GM19025 (cell line): ENCODE results near the gene ELP1.
"Not testable (repeated sequence)": the region's sequence is repeated elsewhere in the genome, so short reads cannot be mapped to it uniquely, and the experiment has no call there.

Experiments used
- ATAC-seq: cut with Tn5 transposase; IDR thresholded peaks from one replicate; pipeline ENCODE4 v1.9.1; 2021; ENCODE audit warnings: mild to moderate bottlenecking, low read depth, moderate library complexity; ENCODE audit not compliant: unreplicated experiment

ELP1 gene, protein sequence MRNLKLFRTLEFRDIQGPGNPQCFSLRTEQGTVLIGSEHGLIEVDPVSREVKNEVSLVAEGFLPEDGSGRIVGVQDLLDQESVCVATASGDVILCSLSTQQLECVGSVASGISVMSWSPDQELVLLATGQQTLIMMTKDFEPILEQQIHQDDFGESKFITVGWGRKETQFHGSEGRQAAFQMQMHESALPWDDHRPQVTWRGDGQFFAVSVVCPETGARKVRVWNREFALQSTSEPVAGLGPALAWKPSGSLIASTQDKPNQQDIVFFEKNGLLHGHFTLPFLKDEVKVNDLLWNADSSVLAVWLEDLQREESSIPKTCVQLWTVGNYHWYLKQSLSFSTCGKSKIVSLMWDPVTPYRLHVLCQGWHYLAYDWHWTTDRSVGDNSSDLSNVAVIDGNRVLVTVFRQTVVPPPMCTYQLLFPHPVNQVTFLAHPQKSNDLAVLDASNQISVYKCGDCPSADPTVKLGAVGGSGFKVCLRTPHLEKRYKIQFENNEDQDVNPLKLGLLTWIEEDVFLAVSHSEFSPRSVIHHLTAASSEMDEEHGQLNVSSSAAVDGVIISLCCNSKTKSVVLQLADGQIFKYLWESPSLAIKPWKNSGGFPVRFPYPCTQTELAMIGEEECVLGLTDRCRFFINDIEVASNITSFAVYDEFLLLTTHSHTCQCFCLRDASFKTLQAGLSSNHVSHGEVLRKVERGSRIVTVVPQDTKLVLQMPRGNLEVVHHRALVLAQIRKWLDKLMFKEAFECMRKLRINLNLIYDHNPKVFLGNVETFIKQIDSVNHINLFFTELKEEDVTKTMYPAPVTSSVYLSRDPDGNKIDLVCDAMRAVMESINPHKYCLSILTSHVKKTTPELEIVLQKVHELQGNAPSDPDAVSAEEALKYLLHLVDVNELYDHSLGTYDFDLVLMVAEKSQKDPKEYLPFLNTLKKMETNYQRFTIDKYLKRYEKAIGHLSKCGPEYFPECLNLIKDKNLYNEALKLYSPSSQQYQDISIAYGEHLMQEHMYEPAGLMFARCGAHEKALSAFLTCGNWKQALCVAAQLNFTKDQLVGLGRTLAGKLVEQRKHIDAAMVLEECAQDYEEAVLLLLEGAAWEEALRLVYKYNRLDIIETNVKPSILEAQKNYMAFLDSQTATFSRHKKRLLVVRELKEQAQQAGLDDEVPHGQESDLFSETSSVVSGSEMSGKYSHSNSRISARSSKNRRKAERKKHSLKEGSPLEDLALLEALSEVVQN (N-terminal part only)

DNA sequence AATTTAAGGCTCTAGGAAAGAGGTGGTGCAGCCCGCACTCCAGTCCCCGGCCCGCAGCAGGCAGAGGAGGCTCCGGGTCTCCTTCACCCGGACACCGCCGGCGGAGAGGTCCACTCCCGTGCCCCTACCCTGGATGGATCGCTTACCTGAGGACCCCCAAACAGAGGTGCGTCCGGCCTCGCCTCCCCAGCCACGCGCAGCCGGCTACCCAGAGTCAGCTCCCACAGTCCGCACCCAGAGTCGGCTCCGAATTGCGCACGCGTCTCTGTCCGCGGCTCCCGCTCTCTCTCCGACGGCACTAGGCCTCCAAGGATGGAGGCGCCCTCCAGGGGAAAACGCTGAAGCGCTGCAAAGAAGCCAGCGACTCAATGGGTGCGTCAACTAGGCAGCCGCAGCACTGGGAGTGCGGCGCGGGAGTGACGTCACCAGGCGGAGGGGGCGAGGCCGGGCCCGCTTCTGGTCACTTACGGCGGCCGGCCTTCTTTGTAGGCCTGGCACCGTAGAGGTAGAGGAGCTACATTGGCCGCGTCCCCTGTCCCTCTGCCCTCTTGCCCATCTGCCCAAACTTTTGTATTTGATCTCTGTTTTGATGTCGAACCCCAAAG is at the start of gene ELP1:
Gene ELP1 (minus strand): TSS at position 407 of the 605 bp plus-strand sequence. CDS start 2,978 bp downstream, outside the sequence.
- peak; percentile 82 for ATAC-seq

DNA sequence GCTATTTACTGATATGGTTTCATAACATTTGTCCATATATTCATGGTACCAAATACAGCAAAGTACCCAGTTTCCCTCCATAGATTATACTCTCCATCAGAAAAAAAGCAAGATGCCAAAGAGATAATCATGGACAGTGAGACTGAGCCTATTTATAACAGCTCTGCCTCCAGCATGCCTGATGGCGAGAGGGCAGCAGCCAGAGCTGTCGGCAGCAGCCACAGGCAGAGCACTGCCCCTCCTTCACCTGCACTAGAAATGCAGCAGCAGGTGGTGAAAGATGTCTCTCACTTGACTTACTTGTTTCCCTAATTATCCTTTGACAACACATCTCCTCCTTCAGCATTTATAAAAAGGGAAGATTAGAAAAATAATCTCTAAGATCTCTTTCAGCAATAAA is 47.0 kb upstream of the ELP1 start:
- ATAC-seq: no peak

DNA sequence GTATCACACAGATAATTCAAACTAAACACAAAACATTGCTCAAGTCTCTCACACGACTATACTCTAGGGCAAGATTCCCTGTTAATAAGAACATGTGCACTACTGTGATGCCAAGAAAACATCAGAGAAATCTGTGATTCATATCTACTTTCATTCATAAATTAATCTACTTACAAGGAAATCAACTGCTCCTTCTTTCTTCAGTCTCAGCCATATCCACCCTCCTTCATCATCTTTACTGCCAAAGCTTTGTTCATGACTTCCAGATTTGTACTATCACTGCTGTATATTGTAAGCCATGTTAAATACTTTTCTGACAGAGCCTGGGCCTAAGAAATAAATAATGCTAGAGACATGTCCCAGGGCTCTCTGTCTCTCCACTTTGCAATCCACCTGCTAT is 44.3 kb upstream of the ELP1 start:
- no peak for ATAC-seq

DNA sequence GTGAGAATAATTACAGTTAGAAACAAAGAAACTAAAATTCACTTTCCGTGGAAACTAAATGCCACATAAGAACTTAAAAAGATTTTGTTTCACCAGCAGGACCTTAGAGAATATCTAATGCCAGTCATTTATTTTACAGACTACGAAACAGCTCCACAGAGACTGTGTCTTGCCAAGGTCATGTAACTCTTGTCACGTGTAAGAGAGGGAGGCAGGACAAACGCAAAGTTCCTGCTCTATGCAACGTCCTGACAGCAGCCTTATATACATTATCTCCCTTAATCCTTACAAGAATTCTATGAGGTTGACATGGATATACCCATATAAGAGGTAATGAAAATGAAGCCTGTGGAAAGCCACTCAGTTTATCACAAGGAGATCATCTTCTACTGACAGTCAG is 40.0 kb upstream of the ELP1 start:
- ATAC-seq: no peak

DNA sequence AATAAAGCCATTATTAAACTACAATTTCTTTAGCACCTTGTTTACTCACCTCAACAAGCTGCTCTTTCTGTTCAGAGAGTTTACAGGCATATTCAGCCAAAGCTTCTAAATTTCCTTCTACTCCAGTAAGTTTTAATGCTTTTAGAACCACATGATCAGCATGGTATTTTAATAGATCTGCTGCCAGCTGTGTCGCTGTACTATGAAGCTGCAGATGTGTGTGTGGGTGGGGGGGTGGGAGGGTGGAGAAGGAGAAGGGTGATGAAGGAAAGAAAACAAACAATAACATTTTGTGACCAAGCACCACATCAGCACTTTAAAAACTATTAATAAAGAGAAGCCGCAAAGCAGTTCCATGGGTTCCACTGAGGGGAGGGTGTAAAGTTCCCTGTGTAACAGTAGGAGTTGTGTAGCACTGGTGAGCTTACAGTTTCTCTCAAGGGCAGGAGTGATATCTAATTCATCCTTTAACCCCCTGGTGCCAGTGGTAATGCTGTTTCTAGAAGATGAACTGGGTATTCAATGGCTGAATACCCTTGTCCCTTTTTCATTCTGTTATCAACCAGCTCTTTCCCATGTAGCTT is 38.8 kb upstream of the ELP1 start:
- ATAC-seq: no peak

DNA sequence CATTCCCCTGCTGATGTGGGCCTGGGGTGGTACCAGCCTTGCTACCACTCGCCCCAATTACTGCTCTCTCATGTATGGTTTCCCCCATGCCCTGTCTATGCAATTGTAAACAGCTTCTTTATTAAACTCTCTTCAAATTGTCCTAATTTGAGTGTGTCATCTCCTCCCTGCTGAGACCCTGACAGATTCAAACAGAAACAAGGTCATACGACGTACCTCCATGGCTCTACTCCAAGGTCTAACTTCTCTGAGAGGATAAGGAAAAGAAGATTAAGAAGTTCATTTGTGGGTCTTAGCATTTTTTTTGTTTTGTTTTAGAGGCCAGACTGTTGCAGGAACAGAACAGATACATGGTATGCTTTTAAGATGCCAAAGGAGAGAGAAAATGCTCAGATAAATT is 38.3 kb upstream of the ELP1 start:
- no peak for ATAC-seq

DNA sequence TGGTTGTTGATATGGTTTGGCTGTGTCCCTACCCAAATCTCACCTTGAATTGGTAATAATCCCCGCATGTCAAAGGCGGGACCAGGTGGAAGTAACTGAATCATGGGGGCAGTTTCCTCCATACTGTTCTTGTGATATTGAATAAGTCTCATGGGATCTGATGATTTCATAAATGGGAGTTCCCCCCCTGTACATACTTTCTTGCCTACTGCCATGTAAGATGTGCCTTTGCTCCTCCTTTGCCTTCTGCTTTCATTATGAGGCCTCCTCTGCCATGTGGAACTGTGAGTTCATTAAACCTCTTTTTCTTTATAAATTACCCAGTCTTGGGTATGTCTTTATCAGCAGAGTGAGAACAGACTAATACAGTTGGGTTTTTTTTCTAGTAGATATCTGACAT is 37.5 kb upstream of the ELP1 start:
- ATAC-seq: not testable (repeated sequence)

DNA sequence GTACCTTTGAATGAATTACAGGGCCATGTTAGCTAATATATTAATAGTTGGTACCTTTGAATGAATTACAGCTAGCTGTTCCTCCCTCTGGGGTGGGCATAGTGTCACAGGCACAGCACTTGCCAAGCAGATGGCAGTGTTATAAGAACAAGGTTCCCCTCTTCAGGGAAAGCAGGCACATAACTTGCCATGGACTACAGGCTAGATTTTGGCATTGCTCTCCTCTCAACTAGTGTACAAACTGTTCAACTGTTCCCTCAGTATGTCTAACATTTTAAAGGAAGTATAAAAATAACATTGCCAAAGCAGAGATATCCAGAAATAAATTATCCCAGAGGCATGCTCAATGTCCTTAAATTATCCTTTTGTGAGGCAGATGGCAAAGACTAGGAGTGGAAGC is 34.0 kb upstream of the ELP1 start:
- ATAC-seq: no peak

DNA sequence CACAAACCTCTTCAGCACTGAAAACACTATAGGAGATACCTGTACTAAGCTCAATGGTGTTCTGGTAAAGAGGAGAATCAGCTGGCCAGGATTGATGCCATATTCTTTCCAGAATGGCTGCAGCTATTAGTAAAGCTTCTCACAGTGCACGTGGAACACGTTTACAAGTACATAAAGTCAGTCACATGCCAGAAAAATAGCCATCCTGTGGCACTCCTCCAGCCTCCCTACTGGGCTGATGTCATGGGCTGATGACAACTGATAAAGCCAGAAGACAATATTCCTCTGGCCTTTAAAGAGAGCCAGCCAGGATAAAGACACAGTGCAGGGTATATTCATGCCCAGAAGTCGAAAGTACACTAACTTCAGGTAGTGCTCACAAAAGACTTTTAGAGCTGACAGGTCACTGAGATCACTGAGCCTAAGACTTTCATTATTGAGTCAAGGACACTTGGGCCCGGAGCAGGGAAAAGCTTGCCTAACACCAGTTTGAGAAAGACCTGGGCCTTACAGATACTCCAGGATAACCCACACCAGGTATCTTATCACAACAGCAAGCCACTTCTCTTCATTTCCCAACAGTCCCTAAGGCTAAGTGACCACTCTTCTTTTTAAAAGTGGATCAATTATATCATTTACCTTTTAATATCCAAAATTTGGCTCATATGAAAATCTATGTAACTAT is 29.7 kb upstream of the ELP1 start:
- no peak for ATAC-seq

DNA sequence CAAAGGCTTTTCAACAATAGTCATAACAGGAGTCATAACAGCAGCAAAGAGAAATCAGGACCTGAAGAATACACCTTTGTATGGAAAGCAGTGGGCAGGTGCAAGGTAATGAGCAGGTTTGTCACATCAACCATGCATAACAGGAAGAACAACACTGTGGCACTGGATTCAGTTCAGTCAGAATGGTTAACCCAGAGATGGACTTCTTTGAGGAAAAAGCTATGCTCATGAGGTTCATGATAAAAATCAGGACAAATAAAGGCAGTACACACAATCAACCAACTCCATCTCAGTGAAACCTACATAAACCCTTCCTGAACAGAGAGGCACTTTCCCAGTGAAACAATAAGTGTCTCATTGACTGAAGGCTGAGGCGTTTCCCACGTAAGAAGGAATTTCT is 27.2 kb upstream of the ELP1 start:
- no peak for ATAC-seq

DNA sequence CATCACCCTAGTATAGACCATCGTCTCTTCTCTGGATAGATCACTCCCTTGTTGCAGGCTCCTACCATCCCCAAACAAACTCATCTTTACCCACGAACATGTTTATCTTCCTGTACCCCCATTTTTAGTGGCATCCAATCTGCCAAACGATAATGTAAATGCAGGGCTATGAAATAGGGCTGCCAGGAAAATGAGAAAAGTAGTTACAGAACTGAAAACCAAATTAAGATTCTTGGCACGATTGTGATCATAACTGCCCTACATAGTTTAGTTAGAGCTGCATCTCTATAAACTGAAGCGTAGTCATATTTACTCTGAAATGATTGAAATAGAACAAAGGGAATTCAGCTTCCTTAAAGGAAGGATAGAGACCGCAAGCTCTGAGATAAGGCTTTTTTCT is 26.4 kb upstream of the ELP1 start:
- ATAC-seq: no peak

DNA sequence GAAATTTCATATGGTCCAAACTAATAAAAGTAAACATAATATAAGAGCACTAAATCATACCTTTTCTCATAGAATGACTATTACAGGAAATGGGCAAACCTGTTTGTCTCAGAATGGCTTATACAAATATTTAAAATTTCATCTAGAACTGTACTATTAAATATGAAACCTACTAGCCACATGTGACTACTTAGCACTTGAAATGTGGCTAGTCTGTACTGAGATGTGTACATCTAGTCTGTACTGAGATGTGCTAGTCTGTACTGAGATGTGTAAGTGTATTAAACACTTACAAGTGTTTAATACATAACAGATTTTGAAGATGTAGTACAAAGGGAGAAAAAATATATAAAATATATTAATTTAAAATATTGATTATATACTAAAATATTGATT is 22.7 kb upstream of the ELP1 start:
- ATAC-seq: no peak

DNA sequence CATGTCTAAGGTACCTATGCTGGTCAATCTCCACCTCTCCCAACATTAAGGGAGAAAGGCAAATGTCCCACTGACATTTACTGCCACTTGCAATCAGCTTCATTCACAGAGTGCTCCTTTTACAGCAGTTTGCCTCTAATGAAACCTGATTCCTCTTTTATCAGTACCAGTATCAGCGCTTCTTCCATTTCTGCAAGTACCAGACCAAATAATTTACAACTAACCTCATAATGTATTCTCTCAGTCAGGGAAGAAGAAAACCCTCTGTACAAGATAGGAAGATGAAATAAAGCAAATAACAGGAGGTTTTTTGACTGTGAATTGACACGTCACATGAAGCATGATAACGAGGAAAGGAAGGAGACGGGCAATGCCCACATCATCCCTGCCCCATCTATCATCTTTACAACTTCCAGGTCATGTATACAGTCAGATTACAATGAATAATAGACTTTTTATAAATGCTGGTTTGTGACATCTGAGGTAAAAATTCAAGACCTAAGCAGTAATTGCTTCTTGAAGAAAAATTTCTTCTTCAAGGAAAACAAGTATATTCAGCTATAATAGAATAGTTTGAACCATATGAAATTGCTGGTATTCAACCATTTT is 22.2 kb upstream of the ELP1 start:
- ATAC-seq: no peak

DNA sequence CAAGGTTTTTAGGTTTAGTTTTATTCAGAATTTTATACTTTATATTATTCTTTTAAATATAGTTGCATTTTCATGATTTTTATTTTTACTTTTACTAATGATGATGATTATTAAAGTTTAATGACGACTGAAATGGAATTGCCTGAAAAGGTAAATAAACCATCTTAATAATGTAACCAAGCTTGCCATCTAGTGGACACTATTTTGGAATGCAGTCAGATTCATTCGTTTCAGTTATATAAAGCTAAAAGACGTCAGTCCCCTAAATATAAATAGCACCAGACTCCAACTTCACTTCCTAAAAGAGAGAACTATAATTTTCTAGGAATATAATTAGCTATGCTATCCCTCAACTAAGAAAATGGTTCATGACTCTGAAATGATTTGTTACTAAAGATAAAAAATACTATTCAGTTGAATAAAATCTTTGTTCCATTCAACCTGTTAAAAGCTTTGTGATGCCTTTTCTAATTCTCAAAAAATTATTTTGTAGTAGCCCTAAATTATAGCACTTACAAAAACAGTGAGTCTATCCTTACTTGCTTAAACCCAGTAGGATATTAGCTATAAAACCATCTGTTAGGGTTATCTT is 20.2 kb upstream of the ELP1 start:
- no peak for ATAC-seq

DNA sequence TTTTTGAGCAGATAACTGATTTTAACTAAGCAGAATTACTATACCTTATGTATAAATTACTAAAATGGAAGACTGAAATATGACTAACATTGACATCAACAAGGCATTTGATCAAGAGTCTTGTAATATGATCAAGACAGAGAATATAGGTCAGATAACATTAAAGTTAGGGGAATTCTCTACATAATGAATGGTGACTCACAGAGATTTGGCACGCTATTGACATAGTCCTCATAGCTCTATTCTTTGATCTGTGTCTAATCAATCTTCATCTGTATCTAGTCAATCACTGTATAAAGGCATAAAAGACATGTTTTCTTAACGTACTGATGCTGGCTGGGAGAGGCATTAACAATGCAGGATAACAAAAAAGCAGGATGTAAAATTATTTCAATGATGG is 17.7 kb upstream of the ELP1 start:
- no peak for ATAC-seq

DNA sequence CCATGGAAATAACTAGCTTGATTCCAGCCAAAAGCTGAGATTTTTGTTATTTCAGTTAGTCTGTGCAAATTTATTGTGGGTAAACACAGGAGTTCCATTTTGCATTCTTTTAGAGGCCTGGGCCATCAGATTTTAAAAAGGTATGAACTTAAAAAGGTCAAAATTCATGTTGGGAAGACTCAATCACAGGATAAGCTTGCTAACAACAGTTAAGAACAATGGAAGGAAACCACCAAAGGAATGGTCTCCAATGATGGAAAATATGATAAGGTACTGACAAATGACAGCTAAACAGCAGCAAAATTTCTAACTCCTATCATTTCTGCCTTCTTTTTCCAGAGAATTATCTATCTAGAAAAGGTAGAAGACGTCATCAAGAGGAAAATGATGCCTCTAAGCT is 16.2 kb upstream of the ELP1 start:
- no peak for ATAC-seq

DNA sequence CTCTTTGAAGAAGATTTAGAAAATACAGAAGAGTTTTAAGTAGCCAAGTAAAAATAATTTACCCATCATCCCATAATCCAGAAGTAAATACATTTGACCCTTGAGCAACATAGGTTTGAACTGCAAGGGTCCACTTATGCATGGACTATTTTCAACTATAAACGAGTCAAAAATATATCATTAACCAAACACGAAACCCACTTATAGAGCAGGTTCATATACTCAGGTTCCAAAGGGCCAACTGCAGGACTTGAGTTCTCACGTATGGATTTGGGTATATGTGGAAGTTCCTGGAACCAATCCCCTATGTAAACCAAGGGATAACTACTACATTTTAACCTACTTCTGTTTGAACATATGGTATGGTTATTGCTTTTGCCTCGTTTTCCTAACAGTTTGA is 6.1 kb upstream of the ELP1 start:
- no peak for ATAC-seq

DNA sequence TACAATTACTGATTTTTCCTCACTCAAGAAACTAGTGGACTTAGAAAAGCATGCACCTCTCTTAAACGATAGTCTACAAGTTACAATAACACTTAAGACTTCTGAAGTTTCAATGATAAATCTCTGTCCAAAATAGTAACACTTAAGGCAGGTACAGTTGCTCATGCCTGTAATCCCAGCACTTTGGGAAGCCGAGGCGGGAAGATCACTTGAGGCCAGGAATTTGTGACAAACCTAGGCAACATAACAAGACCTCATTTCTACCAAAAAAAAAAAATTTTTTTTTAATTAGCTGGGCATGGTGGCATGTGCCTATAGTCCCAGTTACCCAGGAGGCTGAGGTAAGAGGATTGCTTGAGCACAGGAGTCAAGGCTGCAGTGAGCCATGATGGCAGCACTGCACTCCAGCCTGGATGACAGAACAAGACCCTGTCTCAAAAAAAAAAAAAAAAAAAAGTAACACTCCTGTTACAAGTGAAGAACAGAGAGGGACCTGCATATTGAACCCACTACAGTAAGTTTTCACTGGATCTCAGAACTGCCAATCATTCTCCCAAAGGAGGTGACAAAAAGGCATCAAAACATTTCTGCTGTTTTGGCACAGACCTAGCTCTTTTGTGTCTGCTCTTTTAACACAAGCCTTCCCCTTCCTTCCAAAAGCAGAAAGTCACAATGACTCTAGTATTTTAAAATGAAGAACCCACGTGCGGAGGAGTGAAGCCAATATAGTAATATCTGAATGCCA is 3.8 kb upstream of the ELP1 start:
- ATAC-seq: no peak
